Spleen (tissue), 7 donors: ENCODE results near the gene SLC11A2.

Experiments used
- POLR2A ChIP-seq, 3 donors: fragments of 450-650 bp; IDR thresholded peaks; one replicate each; pipeline ENCODE4 v1.5.1; 2017; ENCODE audit warnings: antibody characterized with exemption in 3 of 3, mild to moderate bottlenecking in 1 of 3
- TF ChIP-seq, protein P1 (sequence below), 11 experiments: fragments of 200-600 bp in 7 of 11; fragments of 450-650 bp in 4 of 11; sonication (generic) in 4 of 11; IDR thresholded peaks in 8 of 11; conservative IDR thresholded peaks in 3 of 11; 1 replicate in 7 of 11; 2 replicates in 4 of 11; pipeline versions ENCODE4 v1.4.0 to v1.8.0; 2016 to 2021; ENCODE audit warnings: antibody characterized with exemption in 11 of 11, inconsistent platforms in 4 of 11, mild to moderate bottlenecking in 1 of 11
- donor health status: DM: no; HTN: no; CAD: no; lungs with moderate emphysema.
- donor health status: DM: no; HTN: no; CAD: no.
- donor health status: DM: no; HTN: no; CAD: no.

DNA sequence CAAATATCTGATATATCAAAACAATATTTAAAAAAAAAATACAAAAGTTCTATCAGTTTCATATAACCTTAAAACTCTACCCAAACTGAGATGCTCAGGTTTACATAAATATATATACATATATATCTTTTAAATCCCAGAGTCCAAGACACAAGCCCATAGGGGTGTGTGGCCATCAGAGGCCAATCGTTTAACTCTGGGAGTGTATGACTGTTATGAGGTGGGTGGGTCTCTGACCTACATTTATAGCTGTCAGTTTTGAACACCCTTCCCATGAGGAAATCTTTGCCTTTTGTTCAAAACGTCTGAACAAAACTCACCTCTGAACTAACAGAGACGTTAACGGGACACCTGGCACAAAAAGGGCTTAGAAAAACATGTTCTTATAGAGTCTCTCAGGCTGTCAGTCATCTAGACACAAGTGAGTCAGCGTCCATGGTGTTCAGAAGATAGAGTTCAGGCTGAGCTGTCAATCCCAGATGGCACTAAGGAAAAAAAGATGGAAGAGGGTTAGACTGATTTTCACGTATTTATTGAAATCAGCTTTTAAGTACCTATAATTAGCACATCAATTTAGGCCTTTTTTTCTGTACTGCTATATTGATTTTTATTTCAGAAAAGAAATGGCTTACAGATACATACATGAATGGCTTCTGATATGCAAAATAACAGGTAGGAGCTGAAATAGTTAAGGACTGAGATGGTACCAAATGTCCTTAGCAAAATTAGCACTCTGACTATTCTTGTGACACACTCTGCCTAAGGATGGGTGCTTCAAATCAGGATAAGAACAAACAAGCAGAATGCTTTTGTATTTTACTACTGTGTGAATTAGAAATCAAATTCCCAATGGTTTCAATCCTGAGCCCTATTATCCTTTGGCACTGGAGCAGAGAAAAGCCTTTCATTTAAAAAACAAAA, 44.6 kb downstream of the SLC11A2 start:
- TF ChIP-seq, protein P1, sequence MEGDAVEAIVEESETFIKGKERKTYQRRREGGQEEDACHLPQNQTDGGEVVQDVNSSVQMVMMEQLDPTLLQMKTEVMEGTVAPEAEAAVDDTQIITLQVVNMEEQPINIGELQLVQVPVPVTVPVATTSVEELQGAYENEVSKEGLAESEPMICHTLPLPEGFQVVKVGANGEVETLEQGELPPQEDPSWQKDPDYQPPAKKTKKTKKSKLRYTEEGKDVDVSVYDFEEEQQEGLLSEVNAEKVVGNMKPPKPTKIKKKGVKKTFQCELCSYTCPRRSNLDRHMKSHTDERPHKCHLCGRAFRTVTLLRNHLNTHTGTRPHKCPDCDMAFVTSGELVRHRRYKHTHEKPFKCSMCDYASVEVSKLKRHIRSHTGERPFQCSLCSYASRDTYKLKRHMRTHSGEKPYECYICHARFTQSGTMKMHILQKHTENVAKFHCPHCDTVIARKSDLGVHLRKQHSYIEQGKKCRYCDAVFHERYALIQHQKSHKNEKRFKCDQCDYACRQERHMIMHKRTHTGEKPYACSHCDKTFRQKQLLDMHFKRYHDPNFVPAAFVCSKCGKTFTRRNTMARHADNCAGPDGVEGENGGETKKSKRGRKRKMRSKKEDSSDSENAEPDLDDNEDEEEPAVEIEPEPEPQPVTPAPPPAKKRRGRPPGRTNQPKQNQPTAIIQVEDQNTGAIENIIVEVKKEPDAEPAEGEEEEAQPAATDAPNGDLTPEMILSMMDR (IDR thresholded peaks at IDR 0.05 in 8 of 11, conservative IDR thresholded peaks at IDR 0.05 in 3 of 11), result no peak
- TF ChIP-seq POLR2A (IDR thresholded peaks at IDR 0.05), result no peak
